ENCODE data around the gene PUS10. TPM values are rescaled to one million over a fixed set of nuclear protein-coding genes. Genes with fewer than 3 reads are reported as not detected.

The PUS10 gene
- total and polyA plus RNA-seq, 2 of the 8 experiments (the other 6 are each of a cell fraction or from before 2014, with no cell fraction given) = 1.3 to 3.1 TPM

DNA sequence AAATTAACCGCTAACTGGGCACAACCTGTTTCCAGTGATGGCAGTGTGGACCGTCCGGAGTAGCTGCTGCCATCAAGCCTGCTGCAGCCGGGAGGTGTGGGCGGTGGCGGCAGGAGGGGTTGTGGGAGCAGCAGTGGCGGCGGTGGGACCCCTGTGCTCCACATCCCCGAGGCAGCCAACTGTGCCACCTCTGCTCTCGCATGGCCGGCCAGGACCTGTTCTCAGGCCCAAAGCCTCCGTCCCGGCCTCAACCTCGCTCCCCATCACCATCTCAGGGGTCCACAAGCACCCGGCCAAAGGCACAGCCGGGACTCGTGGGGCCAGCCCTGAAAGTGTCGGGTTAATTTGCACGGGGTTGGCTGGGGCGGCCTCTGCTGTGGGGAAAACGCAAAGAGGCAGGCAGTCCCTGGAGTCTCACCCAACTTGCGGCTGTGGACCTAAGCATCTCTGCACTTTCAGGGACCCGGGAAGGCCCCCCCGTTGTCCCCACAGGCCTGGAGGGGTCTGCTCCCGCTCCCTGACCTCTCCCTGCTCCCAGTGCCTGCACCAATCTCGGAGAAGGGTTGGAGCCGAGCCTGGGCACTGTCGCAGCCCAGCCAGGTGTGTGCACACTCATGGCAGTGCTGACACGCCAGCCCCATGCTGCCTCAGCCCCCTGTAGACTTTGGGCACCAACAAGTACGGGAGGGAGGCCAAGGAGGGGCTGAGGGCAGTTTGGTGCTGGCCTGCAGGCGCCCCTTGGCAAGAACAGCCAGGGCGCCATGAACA lies 45.0 kb downstream of the PUS10 start:
- no peaks in the 10 kb centered on the region for H3K79me1 ChIP-seq (ENCODE audit: low read depth, low read length)
- no peak overlapping the region for H3K4me2 ChIP-seq (ENCODE audit: insufficient read depth in 1 of 2, low read depth in 2 of 2, low read length in 2 of 2)
- FAIRE-seq (no peak), DNase-seq (ENCODE audit: low read depth in 1 of 2, low spot score in 2 of 2) (peak in 1 of 2 experiments; percentile 49)
- ChIA-PET CTCF (ENCODE audit: partially characterized antibody) (no interaction called here), POLR2A (ENCODE audit: partially characterized antibody) (no interaction called here)
- H3K23me2 ChIP-seq (ENCODE audit: low read depth, low read length) = no peaks in the 10 kb centered on the region
- H2BK15ac ChIP-seq (ENCODE audit: low read length) = no peak overlapping the region
- H4K5ac ChIP-seq (ENCODE audit: insufficient read length, low read depth, low read length) = no peak overlapping the region
- H2BK120ac ChIP-seq (replicated peaks; ENCODE audit: low read depth, low read length) = no peak overlapping the region
- H3K4ac ChIP-seq (replicated peaks; ENCODE audit: insufficient read length, low read depth, low read length) = no peak overlapping the region
- no peak overlapping the region for H2BK20ac ChIP-seq (ENCODE audit: low read length)
- H2BK12ac ChIP-seq (ENCODE audit: low read depth, low read length) = no peak overlapping the region
- H3K79me2 ChIP-seq (ENCODE audit: control insufficient read depth in 1 of 2, insufficient read depth in 2 of 2, low read length in 2 of 2) = no peaks in the 10 kb centered on the region
- H3K27me3 ChIP-seq (replicated peaks in 1 of 4; ENCODE audit: control insufficient read depth in 3 of 4, extremely low read depth in 1 of 4, insufficient read depth in 3 of 4, low read length in 3 of 4) = no peaks in the 10 kb centered on the region
- no peak overlapping the region for H3K23ac ChIP-seq (ENCODE audit: insufficient read length)
- no peak overlapping the region for H3K18ac ChIP-seq (ENCODE audit: extremely low read depth, low read length)
- H4K8ac ChIP-seq (ENCODE audit: extremely low read depth, insufficient read depth, low read length) = peak overlapping the region; percentile 35; the same call in 1 of the 2 replicates
- no peak overlapping the region for H3K9ac ChIP-seq (replicated peaks in 1 of 4; ENCODE audit: extremely low read depth in 1 of 4, low read depth in 3 of 4, low read length in 3 of 4)
- H4K20me1 ChIP-seq (replicated peaks in 1 of 2; ENCODE audit: control insufficient read depth in 1 of 2, insufficient read depth in 2 of 2, low read length in 2 of 2) = peaks cover 0 to 1% of the 10 kb centered on the region in 2 experiments
- WGBS, 2 experiments (ENCODE audit: extremely low coverage in 1 of 2, insufficient coverage in 1 of 2, insufficient read length in 1 of 2, insufficient replicate concordance in 2 of 2, low coverage in 1 of 2, low lambda C conversion rate in 2 of 2, missing lambda C conversion rate in 1 of 2) = 95% methylated on average over 30 of the region's 32 CpGs; no CpG with 5 or more reads in 1 of the 2 experiments
- no peak overlapping the region for H3K56ac ChIP-seq (replicated peaks; ENCODE audit: insufficient read length, low read depth, low read length)
- no peaks in the 10 kb centered on the region for H3K36me3 ChIP-seq (ENCODE audit: control insufficient read depth in 2 of 4, insufficient read depth in 4 of 4, low read length in 3 of 4)
- no peak overlapping the region for H3K27ac ChIP-seq (ENCODE audit: low read depth, low read length)
- H2AK5ac ChIP-seq (ENCODE audit: low read depth, low read length) = no peak overlapping the region
- H2BK5ac ChIP-seq (ENCODE audit: low read depth, low read length) = no peak overlapping the region
- H2AFZ ChIP-seq (ENCODE audit: low read length) = no peak overlapping the region; the same call in 1 of the 2 replicates
- no peaks in the 10 kb centered on the region for H3K9me3 ChIP-seq (ENCODE audit: insufficient read depth in 2 of 2, low read depth in 1 of 2, low read length in 1 of 2)
- no peak overlapping the region for H4K91ac ChIP-seq (replicated peaks; ENCODE audit: insufficient read length, low read length)
- no peak overlapping the region for H3K14ac ChIP-seq (ENCODE audit: insufficient read length)
- no peak overlapping the region for H3K4me3 ChIP-seq (ENCODE audit: extremely low read depth in 1 of 4, insufficient read depth in 2 of 4, low read depth in 3 of 4, low read length in 4 of 4)
- no peaks in the 10 kb centered on the region; a peak in 1 of 7 replicates for H3K4me1 ChIP-seq (replicated peaks in 1 of 4; ENCODE audit: control insufficient read depth in 3 of 4, insufficient read depth in 4 of 4, low read length in 3 of 4)
